Measurements from ENCODE around the gene DDX11. TPM values are rescaled to one million over a fixed set of nuclear protein-coding genes. Genes with fewer than 3 reads are reported as not detected.
A peak's percentile ranks its signal among the peaks of the same experiment; 100 is the strongest.

Gene DDX11
- total RNA-seq, 1 experiment from 2014 or later: 136 TPM

DNA sequence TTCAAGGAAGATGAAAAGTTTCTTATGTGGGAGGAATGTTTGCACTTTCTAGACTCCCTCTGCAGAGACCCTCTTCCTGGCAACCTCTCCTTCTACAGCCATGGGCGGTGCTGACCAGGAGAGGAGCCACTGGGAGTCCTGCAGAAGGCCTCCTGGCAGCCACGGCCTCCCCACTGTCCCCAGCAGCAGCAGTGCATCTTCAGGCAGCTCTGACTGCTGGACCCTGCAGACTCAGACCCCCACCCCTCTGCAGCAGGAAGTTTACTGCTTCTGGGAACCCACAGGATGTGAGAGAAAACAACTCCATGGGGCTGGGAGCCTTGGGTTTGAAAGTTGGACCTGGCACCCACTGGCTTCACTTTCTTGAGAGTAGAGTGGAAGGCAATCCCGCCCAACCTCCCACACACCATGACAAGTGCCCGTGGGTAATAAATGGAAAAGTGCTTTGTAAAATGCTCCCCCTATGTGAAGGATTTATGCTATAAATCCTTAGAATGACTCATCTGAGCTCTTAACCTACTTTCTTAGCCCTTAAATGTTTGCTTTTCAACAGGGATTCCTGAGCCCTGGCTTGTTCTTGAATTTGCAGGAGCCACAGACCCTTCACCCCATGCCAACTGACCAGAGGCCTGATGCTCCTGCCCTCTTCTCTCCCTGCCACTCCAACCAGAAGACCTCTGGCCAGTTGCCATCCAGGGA, 37.5 kb upstream of the DDX11 start:
- Histone ChIP-seq H3K4me1 (ENCODE audit: control insufficient read depth in 1 of 2, insufficient read depth in 2 of 2, low read length in 2 of 2) (peaks cover 24 to 34% of the 10 kb centered on the region in 2 experiments), H3K9me2 (ENCODE audit: insufficient read depth) (no peaks in the 10 kb centered on the region), H3K36me3 (ENCODE audit: control insufficient read depth in 1 of 2, insufficient read depth in 2 of 2, low read length in 2 of 2) (no peaks in the 10 kb centered on the region), H3K79me2 (ENCODE audit: insufficient read depth, low read length) (no peaks in the 10 kb centered on the region), H4K20me1 (ENCODE audit: insufficient read depth) (no peaks in the 10 kb centered on the region), H3K27ac (ENCODE audit: low read depth, low read length) (no peak overlapping the region), H3K4me2 (ENCODE audit: low read length) (peak overlapping the region; percentile 27), H3K4me3 (replicated peaks in 1 of 2; ENCODE audit: low read depth in 1 of 2, low read length in 2 of 2) (no peak overlapping the region), H3K27me3 (ENCODE audit: insufficient read depth, low read length) (no peaks in the 10 kb centered on the region), H3K9ac (ENCODE audit: low read length) (no peak overlapping the region), H3K9me3 (ENCODE audit: control insufficient read depth in 1 of 2, insufficient read depth in 1 of 2, low read depth in 1 of 2, low read length in 2 of 2) (no peaks in the 10 kb centered on the region), H2AFZ (ENCODE audit: low read depth, low read length, poor library complexity, severe bottlenecking) (no peak overlapping the region)
- POLR2A ChIA-PET: no interaction called here
- ATAC-seq (no peak), DNase-seq (ENCODE audit: low read depth, low spot score) (no peak)
- no TSS peak for BruUV-seq (replicated peaks)
- RAD21 ChIA-PET (ENCODE audit: low non-redundant PET in 1 of 2, low total read pairs in 2 of 2, uncharacterized antibody in 2 of 2, unreplicated experiment in 2 of 2): no interaction called here
- TF ChIP-seq, protein P1, sequence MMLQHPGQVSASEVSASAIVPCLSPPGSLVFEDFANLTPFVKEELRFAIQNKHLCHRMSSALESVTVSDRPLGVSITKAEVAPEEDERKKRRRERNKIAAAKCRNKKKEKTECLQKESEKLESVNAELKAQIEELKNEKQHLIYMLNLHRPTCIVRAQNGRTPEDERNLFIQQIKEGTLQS (IDR thresholded peaks at IDR 0.05): no peak
- TF ChIP-seq ZNF274 (IDR thresholded peaks at IDR 0.05; ENCODE audit: low read depth, low read length) (no peak), TCF7L2 (IDR thresholded peaks at IDR 0.05; ENCODE audit: borderline replicate concordance, extremely low read depth, insufficient read depth, insufficient read length) (no peak), RAD21 (IDR thresholded peaks at IDR 0.05; ENCODE audit: low read depth) (no peak), POLR2AphosphoS5 (IDR thresholded peaks at IDR 0.05; ENCODE audit: low read depth, low read length) (no peak), EZH2 (IDR thresholded peaks at IDR 0.05) (no peak), CBX3 (IDR thresholded peaks at IDR 0.05; ENCODE audit: low read depth) (no peak), YY1 (IDR thresholded peaks at IDR 0.05; ENCODE audit: extremely low read depth, insufficient replicate concordance, low read depth, low read length) (no peak), SRF (IDR thresholded peaks at IDR 0.05; ENCODE audit: low read depth) (no peak), EZH2phosphoT487 (IDR thresholded peaks at IDR 0.05; ENCODE audit: borderline replicate concordance) (no peak), SP1 (IDR thresholded peaks at IDR 0.05; ENCODE audit: low read depth) (no peak), SIN3A (IDR thresholded peaks at IDR 0.05; ENCODE audit: low read depth) (no peak), CEBPB (IDR thresholded peaks at IDR 0.05; ENCODE audit: low read depth) (no peak), JUND (IDR thresholded peaks at IDR 0.05) (no peak), ZFX (IDR thresholded peaks at IDR 0.05) (no peak), EGR1 (IDR thresholded peaks at IDR 0.05; ENCODE audit: low read depth) (no peak)
- TF ChIP-seq, protein P2, sequence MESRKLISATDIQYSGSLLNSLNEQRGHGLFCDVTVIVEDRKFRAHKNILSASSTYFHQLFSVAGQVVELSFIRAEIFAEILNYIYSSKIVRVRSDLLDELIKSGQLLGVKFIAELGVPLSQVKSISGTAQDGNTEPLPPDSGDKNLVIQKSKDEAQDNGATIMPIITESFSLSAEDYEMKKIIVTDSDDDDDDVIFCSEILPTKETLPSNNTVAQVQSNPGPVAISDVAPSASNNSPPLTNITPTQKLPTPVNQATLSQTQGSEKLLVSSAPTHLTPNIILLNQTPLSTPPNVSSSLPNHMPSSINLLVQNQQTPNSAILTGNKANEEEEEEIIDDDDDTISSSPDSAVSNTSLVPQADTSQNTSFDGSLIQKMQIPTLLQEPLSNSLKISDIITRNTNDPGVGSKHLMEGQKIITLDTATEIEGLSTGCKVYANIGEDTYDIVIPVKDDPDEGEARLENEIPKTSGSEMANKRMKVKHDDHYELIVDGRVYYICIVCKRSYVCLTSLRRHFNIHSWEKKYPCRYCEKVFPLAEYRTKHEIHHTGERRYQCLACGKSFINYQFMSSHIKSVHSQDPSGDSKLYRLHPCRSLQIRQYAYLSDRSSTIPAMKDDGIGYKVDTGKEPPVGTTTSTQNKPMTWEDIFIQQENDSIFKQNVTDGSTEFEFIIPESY (IDR thresholded peaks at IDR 0.05; ENCODE audit: extremely low read depth, insufficient replicate concordance, low read length): no peak
- TF ChIP-seq, protein P3, sequence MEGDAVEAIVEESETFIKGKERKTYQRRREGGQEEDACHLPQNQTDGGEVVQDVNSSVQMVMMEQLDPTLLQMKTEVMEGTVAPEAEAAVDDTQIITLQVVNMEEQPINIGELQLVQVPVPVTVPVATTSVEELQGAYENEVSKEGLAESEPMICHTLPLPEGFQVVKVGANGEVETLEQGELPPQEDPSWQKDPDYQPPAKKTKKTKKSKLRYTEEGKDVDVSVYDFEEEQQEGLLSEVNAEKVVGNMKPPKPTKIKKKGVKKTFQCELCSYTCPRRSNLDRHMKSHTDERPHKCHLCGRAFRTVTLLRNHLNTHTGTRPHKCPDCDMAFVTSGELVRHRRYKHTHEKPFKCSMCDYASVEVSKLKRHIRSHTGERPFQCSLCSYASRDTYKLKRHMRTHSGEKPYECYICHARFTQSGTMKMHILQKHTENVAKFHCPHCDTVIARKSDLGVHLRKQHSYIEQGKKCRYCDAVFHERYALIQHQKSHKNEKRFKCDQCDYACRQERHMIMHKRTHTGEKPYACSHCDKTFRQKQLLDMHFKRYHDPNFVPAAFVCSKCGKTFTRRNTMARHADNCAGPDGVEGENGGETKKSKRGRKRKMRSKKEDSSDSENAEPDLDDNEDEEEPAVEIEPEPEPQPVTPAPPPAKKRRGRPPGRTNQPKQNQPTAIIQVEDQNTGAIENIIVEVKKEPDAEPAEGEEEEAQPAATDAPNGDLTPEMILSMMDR (IDR thresholded peaks at IDR 0.05 in 2 of 3, conservative IDR thresholded peaks at IDR 0.05 in 1 of 3; ENCODE audit: borderline replicate concordance in 1 of 3, insufficient read depth in 1 of 3, low read depth in 2 of 3, low read length in 2 of 3): no peak
- TF ChIP-seq, protein P4, sequence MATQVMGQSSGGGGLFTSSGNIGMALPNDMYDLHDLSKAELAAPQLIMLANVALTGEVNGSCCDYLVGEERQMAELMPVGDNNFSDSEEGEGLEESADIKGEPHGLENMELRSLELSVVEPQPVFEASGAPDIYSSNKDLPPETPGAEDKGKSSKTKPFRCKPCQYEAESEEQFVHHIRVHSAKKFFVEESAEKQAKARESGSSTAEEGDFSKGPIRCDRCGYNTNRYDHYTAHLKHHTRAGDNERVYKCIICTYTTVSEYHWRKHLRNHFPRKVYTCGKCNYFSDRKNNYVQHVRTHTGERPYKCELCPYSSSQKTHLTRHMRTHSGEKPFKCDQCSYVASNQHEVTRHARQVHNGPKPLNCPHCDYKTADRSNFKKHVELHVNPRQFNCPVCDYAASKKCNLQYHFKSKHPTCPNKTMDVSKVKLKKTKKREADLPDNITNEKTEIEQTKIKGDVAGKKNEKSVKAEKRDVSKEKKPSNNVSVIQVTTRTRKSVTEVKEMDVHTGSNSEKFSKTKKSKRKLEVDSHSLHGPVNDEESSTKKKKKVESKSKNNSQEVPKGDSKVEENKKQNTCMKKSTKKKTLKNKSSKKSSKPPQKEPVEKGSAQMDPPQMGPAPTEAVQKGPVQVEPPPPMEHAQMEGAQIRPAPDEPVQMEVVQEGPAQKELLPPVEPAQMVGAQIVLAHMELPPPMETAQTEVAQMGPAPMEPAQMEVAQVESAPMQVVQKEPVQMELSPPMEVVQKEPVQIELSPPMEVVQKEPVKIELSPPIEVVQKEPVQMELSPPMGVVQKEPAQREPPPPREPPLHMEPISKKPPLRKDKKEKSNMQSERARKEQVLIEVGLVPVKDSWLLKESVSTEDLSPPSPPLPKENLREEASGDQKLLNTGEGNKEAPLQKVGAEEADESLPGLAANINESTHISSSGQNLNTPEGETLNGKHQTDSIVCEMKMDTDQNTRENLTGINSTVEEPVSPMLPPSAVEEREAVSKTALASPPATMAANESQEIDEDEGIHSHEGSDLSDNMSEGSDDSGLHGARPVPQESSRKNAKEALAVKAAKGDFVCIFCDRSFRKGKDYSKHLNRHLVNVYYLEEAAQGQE (IDR thresholded peaks at IDR 0.05; ENCODE audit: low read depth): no peak
- CTCF ChIA-PET: no interaction called here
- intact Hi-C loops (cut with micrococcal nuclease): no loop called here
